Kidney tubule cell (primary cell): ENCODE data around the gene PRXL2B.
"Not testable (repeated sequence)": the region's sequence is repeated elsewhere in the genome, so short reads cannot be mapped to it uniquely, and the experiment has no call there.

ENCODE experiments used
- DNase-seq: peaks from one replicate; pipeline ENCODE4 v3.0.0-alpha.2; 2018; ENCODE audit warnings: low spot score

The PRXL2B gene

DNA sequence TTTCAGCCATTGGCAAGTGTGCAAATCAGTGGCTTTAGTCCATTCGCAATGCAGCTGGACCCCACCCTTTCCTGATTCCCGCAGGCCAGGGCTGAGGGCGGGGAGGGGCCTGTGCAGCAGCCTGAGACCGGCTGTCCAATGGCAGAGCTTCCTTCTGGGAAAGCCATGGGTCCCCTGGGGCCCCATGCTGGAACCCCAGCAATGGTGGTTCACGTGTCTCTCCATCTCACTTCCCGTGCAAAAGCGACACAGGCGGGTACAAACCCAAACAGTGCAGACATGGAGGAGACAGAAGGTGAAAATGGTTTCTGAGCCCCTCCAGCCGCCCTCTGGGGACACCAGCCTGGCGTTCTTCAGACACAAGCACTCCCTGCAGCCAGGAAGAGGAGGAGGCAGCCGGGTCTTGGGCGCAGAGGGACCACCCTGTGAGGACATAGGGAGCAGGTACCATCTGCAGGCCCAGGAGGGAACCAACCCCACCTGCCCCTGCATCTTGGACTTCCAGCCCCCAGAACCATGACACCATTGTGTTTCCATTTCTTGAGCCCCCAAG, 36.2 kb upstream of the PRXL2B start:
- not testable (repeated sequence) for DNase-seq

DNA sequence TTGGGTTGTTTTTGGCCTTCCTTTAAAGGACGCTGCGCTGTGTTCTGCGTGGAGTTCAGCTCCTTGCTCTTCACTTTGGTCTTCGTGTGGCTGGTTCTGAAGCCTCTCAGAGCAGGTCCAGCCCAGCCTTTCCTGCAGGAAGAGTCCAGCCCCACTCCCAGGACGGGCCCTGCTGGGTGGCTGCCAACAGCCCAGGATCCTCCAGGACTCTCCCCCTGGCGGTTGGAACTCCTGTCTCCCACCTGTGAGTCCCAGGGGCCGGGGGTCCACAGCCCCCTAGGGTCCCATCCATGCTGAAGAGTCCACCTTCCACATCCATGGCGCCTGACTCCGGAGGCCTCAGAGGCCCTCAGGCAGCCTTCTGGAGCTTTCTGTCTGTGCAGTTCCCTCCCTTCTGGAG, 35.0 kb upstream of the PRXL2B start:
- not testable (repeated sequence) for DNase-seq

- no peak for DNase-seq
Observed at GRCh38 chr1:2552189-2552588, 34.4 kb upstream of the PRXL2B start.

GRCh38 chr1:2553076-2553475, 33.5 kb upstream of the PRXL2B start:
- not testable (repeated sequence) for DNase-seq

- no peak for DNase-seq
Observed at GRCh38 chr1:2553871-2554620, 32.5 kb upstream of the PRXL2B start.

DNA sequence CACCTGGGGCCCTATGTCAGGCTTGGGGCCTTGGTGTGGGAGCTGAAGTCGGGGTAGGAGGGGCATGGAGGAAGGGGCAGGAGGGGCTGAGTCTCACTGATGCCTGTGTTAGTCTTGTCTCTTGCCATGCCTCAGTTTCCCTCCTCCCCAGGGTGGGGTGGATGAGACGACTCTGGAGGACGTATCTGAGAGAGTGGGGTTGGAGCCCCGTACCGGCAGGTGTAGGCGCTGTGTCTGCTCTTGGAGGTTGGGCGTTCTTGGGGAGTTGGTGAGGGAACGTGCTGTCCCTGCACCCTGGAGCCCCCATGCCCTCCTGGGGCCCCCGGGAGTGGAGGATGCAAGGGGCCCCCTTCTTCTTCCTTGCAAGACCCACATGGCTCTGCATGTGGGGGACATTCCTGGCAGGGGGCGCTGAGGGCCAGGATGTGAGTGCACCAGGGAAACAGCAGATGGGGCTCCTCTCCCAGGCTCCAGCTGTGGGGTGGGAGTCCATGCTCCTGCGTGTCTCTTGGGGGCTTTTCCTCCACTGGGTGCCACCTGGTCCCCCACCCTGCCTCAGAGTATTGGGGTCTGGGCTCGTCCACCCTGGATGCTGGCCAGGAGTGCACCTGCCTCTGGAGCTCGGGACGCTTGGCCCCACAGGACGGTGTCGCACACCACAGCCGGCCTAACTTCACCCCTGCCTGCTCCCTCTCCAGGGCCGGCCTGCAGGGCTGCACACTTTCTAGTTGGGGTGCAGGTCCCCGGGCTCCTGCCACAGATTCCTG, 31.8 kb upstream of the PRXL2B start:
- no peak for DNase-seq

GRCh38 chr1:2555634-2556276, 30.8 kb upstream of the PRXL2B start:
- peak; percentile 52 for DNase-seq

DNA sequence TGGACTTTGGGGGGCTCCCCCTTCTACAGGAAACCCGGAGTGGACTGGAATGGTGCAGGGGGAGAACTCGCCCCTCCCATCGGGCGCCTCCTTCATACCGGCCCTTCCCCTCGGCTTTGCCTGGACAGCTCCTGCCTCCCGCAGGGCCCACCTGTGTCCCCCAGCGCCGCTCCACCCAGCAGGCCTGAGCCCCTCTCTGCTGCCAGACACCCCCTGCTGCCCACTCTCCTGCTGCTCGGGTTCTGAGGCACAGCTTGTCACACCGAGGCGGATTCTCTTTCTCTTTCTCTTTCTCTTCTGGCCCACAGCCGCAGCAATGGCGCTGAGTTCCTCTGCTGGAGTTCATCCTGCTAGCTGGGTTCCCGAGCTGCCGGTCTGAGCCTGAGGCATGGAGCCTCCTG, 30.3 kb upstream of the PRXL2B start, which contains the start of gene TNFRSF14:
Gene TNFRSF14, plus strand, starts transcription at position 95 of the 401 bp plus-strand sequence. Its CDS starts 294 bp downstream, at position 389.
- DNase-seq, result peak; percentile 49

- DNase-seq, result peak; percentile 33
Observed at GRCh38 chr1:2556678-2557481, 29.7 kb upstream of the PRXL2B start.

- no peak for DNase-seq
Observed at GRCh38 chr1:2557482-2558400, 28.8 kb upstream of the PRXL2B start.

GRCh38 chr1:2558420-2558819, 28.2 kb upstream of the PRXL2B start:
- no peak for DNase-seq

DNA sequence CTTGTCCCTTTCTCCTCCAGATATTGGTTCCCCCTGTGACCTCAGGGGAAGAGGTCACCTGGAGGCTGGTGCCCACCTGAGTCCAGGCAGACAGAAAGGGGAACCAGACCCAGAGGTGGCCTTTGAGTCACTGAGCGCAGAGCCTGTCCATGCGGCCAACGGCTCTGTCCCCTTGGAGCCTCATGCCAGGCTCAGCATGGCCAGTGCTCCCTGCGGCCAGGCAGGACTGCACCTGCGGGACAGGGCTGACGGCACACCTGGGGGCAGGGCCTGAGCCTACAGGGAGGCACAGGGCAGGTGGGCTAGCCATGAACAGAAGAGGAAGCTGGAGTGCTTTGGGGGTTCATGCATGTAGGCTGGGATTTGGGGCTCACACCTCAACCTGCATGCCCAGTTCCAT, 27.7 kb upstream of the PRXL2B start:
- no peak for DNase-seq

- DNase-seq, result no peak
Observed at GRCh38 chr1:2559509-2560298, 26.9 kb upstream of the PRXL2B start.

GRCh38 chr1:2560299-2561073, 26.1 kb upstream of the PRXL2B start:
- no peak for DNase-seq

GRCh38 chr1:2561446-2561845, 25.1 kb upstream of the PRXL2B start:
- no peak for DNase-seq

GRCh38 chr1:2561898-2562895, 24.4 kb upstream of the PRXL2B start:
- no peak for DNase-seq

GRCh38 chr1:2563205-2563604, 23.4 kb upstream of the PRXL2B start:
- no peak for DNase-seq
